RWPE1 (cell line): Measurements from ENCODE around the gene CRMP1.
A peak's percentile ranks its signal among the peaks of the same experiment; 100 is the strongest.

Experiments
- CTCF ChIA-PET: fragments of 350-600 bp; sonication (Branson Sonifier 250); formaldehyde crosslinking; extraction: SDS; loops from one replicate; lab custom pipeline; 2021; lab: Yijun Ruan, JAX
- POLR2A ChIA-PET: fragments of 400-600 bp; formaldehyde crosslinking; extraction: SDS; loops from one replicate; lab custom pipeline; 2020; ENCODE audit warnings: antibody characterized with exemption; ENCODE audit not compliant: low non-redundant PET; lab: Yijun Ruan, JAX
- DNase-seq: peaks from one replicate; pipeline ENCODE4 v3.0.0; 2012; ENCODE audit warnings: low spot score
- H3K27ac ChIP-seq: fragments of 450-650 bp; 2 replicates; pipeline ENCODE4 v1.5.1; 2017
- CTCF ChIP-seq: fragments of 450-650 bp; conservative IDR thresholded peaks from 2 replicates; pipeline ENCODE4 v1.5.1; 2017; ENCODE audit warnings: low read depth, mild to moderate bottlenecking

CRMP1 gene

GRCh38 chr4:5823542-5824211, 69.2 kb downstream of the CRMP1 start:
- TF ChIP-seq CTCF, result no peak
- no peak for DNase-seq
- no peak overlapping the region for H3K27ac ChIP-seq
- ChIA-PET CTCF (interaction anchor here (0.6 to 1.2 kb wide), 3 partner anchors 10 to 1514 kb away, joined by 4 to 8 read pairs (median 5); no protein-coding TSS in a partner anchor), POLR2A (no interaction called here)

GRCh38 chr4:5822619-5823018, 70.3 kb downstream of the CRMP1 start:
- no peak for TF ChIP-seq CTCF
- no peak for DNase-seq
- POLR2A ChIA-PET, result no interaction called here
- CTCF ChIA-PET, result interaction anchor here (0.7 kb wide), 2 partner anchors 28 to 398 kb away, joined by 3 to 4 read pairs; no protein-coding TSS in a partner anchor
- H3K27ac ChIP-seq, result no peak overlapping the region

- no peak for DNase-seq
- peak; percentile 56 for TF ChIP-seq CTCF
- ChIA-PET CTCF (interaction anchor here (0.6 to 0.7 kb wide), 3 partner anchors 346 to 756 kb away, joined by 3 to 4 read pairs (median 3); no protein-coding TSS in a partner anchor), POLR2A (no interaction called here)
- no peak overlapping the region for H3K27ac ChIP-seq
Measured at GRCh38 chr4:5821665-5822358, 71.1 kb downstream of the CRMP1 start.

GRCh38 chr4:5816851-5817375, 76.0 kb downstream of the CRMP1 start:
- ChIA-PET POLR2A (no interaction called here), CTCF (no interaction called here)
- TF ChIP-seq CTCF, result no peak
- no peak overlapping the region for H3K27ac ChIP-seq
- DNase-seq, result no peak

GRCh38 chr4:5816101-5816500, 76.8 kb downstream of the CRMP1 start:
- TF ChIP-seq CTCF, result no peak
- POLR2A ChIA-PET, result no interaction called here
- CTCF ChIA-PET, result interaction anchor here (0.5 kb wide), 1 partner anchor 765 kb away, joined by 3 read pairs; no protein-coding TSS in a partner anchor
- no peak overlapping the region for H3K27ac ChIP-seq
- no peak for DNase-seq

GRCh38 chr4:5815641-5816040, 77.2 kb downstream of the CRMP1 start:
- no peak for DNase-seq
- ChIA-PET POLR2A (no interaction called here), CTCF (no interaction called here)
- no peak for TF ChIP-seq CTCF
- H3K27ac ChIP-seq, result no peak overlapping the region
